ENCODE results near the gene FERMT3. TPM values are rescaled to one million over a fixed set of nuclear protein-coding genes. Genes with fewer than 3 reads are reported as not detected.
A peak's percentile ranks its signal among the peaks of the same experiment; 100 is the strongest.

Gene FERMT3
- total RNA-seq, 6 donors from 2014 or later = 33.2 to 119 (median 89.3) TPM

GRCh38 chr11:64220798-64221197, 14.3 kb downstream of the FERMT3 start:
- Histone ChIP-seq H3K9me3 (no peaks in the 10 kb centered on the region), H3K36me3 (peaks cover 4 to 50% (median 34%) of the 10 kb centered on the region in 4 donors), H3K27me3 (no peaks in the 10 kb centered on the region), H3K4me3 (no peak overlapping the region), H3K27ac (no peak overlapping the region), H3K4me1 (peaks cover 9 to 15% (median 11%) of the 10 kb centered on the region in 4 donors)
- DNase-seq (peak in 1 of 2 donors; percentile 62), ATAC-seq (ENCODE audit: low FRiP score in 2 of 2) (no peak)
- TF ChIP-seq POLR2A (IDR thresholded peaks at IDR 0.05) (no peak), POLR2AphosphoS5 (IDR thresholded peaks at IDR 0.05) (no peak), CTCF (IDR thresholded peaks at IDR 0.05) (no peak), EP300 (IDR thresholded peaks at IDR 0.05) (no peak)
- WGBS, 2 donors = 93 to 94% methylated on average over 10 of the region's 14 CpGs

GRCh38 chr11:64222651-64223000, 16.1 kb downstream of the FERMT3 start:
- TF ChIP-seq CTCF (IDR thresholded peaks at IDR 0.05) (no peak), POLR2A (IDR thresholded peaks at IDR 0.05) (no peak), EP300 (IDR thresholded peaks at IDR 0.05) (no peak), POLR2AphosphoS5 (IDR thresholded peaks at IDR 0.05) (no peak)
- Histone ChIP-seq H3K36me3 (peaks cover 4 to 47% (median 34%) of the 10 kb centered on the region in 4 donors), H3K4me3 (no peak overlapping the region), H3K9me3 (no peaks in the 10 kb centered on the region), H3K27me3 (no peaks in the 10 kb centered on the region), H3K4me1 (peaks cover 22 to 28% (median 22%) of the 10 kb centered on the region in 4 donors), H3K27ac (no peak overlapping the region)
- no peak for DNase-seq
- ATAC-seq (ENCODE audit: low FRiP score in 2 of 2) = no peak
- 84 to 90% methylated on average over 5 to 8 of the region's 9 CpGs for WGBS, 2 donors

- Histone ChIP-seq H3K27ac (no peak overlapping the region), H3K4me3 (no peak overlapping the region), H3K27me3 (no peaks in the 10 kb centered on the region), H3K4me1 (peaks cover 23 to 30% (median 27%) of the 10 kb centered on the region in 4 donors), H3K9me3 (no peaks in the 10 kb centered on the region), H3K36me3 (peaks cover 4 to 46% (median 34%) of the 10 kb centered on the region in 4 donors)
- peak in 1 of 2 donors; percentile 68 for DNase-seq
- TF ChIP-seq EP300 (IDR thresholded peaks at IDR 0.05) (no peak), POLR2AphosphoS5 (IDR thresholded peaks at IDR 0.05) (no peak), POLR2A (IDR thresholded peaks at IDR 0.05) (no peak), CTCF (IDR thresholded peaks at IDR 0.05) (no peak)
- 91 to 97% methylated on average over 15 to 23 of the region's 24 CpGs for WGBS, 2 donors
- no peak for ATAC-seq (ENCODE audit: low FRiP score in 2 of 2)
Observed at GRCh38 chr11:64223001-64223651, 16.6 kb downstream of the FERMT3 start.

GRCh38 chr11:64224151-64224890, 17.8 kb downstream of the FERMT3 start:
- DNase-seq (peak in 1 of 2 donors; percentile 46), ATAC-seq (ENCODE audit: low FRiP score in 2 of 2) (no peak)
- peak overlapping the region in 1 of 4 donors; percentile 89 for H3K27ac ChIP-seq
- 89 to 91% methylated on average over 15 to 17 of the region's 17 CpGs for WGBS, 2 donors
- H3K4me3 ChIP-seq = no peak overlapping the region
- H3K4me1 ChIP-seq = peaks cover 26 to 36% (median 29%) of the 10 kb centered on the region in 4 donors
- H3K36me3 ChIP-seq = peaks cover 4 to 38% (median 31%) of the 10 kb centered on the region in 4 donors
- no peaks in the 10 kb centered on the region for H3K27me3 ChIP-seq
- no peaks in the 10 kb centered on the region for H3K9me3 ChIP-seq
- TF ChIP-seq POLR2A (IDR thresholded peaks at IDR 0.05) (no peak), EP300 (IDR thresholded peaks at IDR 0.05) (no peak), CTCF (IDR thresholded peaks at IDR 0.05) (no peak), POLR2AphosphoS5 (IDR thresholded peaks at IDR 0.05) (no peak)
